CD14-positive monocyte (primary cell): ENCODE measurements around the gene WNT16. TPM values are rescaled to one million over a fixed set of nuclear protein-coding genes. Genes with fewer than 3 reads are reported as not detected.
"Not testable (repeated sequence)": the region's sequence is repeated elsewhere in the genome, so short reads cannot be mapped to it uniquely, and the experiment has no call there.

Experiments used
- DNase-seq, 3 donors: peaks; one replicate each; pipeline ENCODE4 v3.0.0-alpha.2; 2011 to 2022
- H2AFZ ChIP-seq: 2 replicates; pipeline ENCODE4 v1.6.0; 2012; ENCODE audit warnings: mild to moderate bottlenecking, low read depth, low read length, inconsistent platforms; ENCODE audit not compliant: insufficient read depth, poor library complexity, severe bottlenecking
- H3K27ac ChIP-seq, 2 donors: 1 replicate in 1 of 2; 2 replicates in 1 of 2; pipeline ENCODE4 v1.5.1; 2012 to 2013; ENCODE audit warnings: low read length in 2 of 2, control low read depth in 1 of 2, inconsistent platforms in 1 of 2, low read depth in 1 of 2, mild to moderate bottlenecking in 1 of 2
- H3K27me3 ChIP-seq, 2 donors: one replicate each; pipeline versions ENCODE4 v1.6.0 to v1.6.1; 2011 to 2013; ENCODE audit warnings: low read length in 2 of 2; ENCODE audit not compliant: control insufficient read depth in 2 of 2, insufficient read depth in 2 of 2
- H3K36me3 ChIP-seq, 2 donors: replicated peaks in 1 of 2; 1 replicate in 1 of 2; 2 replicates in 1 of 2; pipeline versions ENCODE4 v1.5.1 to v1.6.1; 2012 to 2013; ENCODE audit warnings: low read length in 2 of 2, control low read depth in 1 of 2, inconsistent platforms in 1 of 2, mild to moderate bottlenecking in 1 of 2; ENCODE audit not compliant: insufficient read depth in 2 of 2, control insufficient read depth in 1 of 2
- H3K4me1 ChIP-seq, 2 donors: 1 replicate in 1 of 2; 2 replicates in 1 of 2; pipeline versions ENCODE4 v1.5.1 to v1.6.1; 2012 to 2013; ENCODE audit warnings: low read length in 2 of 2, control low read depth in 1 of 2, inconsistent platforms in 1 of 2, mild to moderate bottlenecking in 1 of 2, moderate library complexity in 1 of 2; ENCODE audit not compliant: insufficient read depth in 2 of 2, control insufficient read depth in 1 of 2
- H3K4me2 ChIP-seq: replicated peaks from 2 replicates; pipeline ENCODE3; 2012; ENCODE audit warnings: low read length, moderate library complexity, mild to moderate bottlenecking; ENCODE audit not compliant: poor library complexity, severe bottlenecking; ENCODE audit errors: extremely low read depth
- H3K4me3 ChIP-seq, 3 experiments: fragments of 200-600 bp in 1 of 3; sonication (generic) in 1 of 3; replicated peaks in 1 of 3; 1 replicate in 2 of 3; 2 replicates in 1 of 3; pipeline ENCODE4 v1.5.1; 2011 to 2013; ENCODE audit warnings: low read length in 3 of 3, mild to moderate bottlenecking in 3 of 3, control low read depth in 2 of 3, low read depth in 2 of 3, inconsistent platforms in 1 of 3, moderate library complexity in 1 of 3
- H3K79me2 ChIP-seq: 2 replicates; pipeline ENCODE4 v1.6.0; 2012; ENCODE audit warnings: mild to moderate bottlenecking, control low read depth, inconsistent platforms, low read length, moderate library complexity; ENCODE audit not compliant: insufficient read depth
- H3K9ac ChIP-seq: 2 replicates; pipeline ENCODE4 v1.6.0; 2017; ENCODE audit warnings: low read length, mild to moderate bottlenecking; ENCODE audit not compliant: insufficient read depth, poor library complexity, severe bottlenecking
- H3K9me3 ChIP-seq, 2 donors: replicated peaks in 1 of 2; 1 replicate in 1 of 2; 2 replicates in 1 of 2; pipeline versions ENCODE4 v1.5.1 to v1.6.1; 2012 to 2013; ENCODE audit warnings: low read length in 2 of 2, control low read depth in 1 of 2; ENCODE audit not compliant: control insufficient read depth in 1 of 2, insufficient read depth in 1 of 2
- H4K20me1 ChIP-seq: 2 replicates; pipeline ENCODE4 v1.6.0; 2012; ENCODE audit warnings: mild to moderate bottlenecking, low read length, control low read depth, moderate library complexity; ENCODE audit not compliant: insufficient read depth
- H3K27ac Mint-ChIP-seq, 7 donors: one replicate each; pipeline ENCODE4 v1.8.0; 2020; ENCODE audit warnings: mild to moderate bottlenecking in 7 of 7, mixed read lengths in 7 of 7, moderate library complexity in 6 of 7, inconsistent platforms in 2 of 7
- H3K27me3 Mint-ChIP-seq, 3 donors: one replicate each; pipeline ENCODE4 v1.8.0; 2021 to 2022; ENCODE audit warnings: low read depth in 3 of 3, mild to moderate bottlenecking in 3 of 3, mixed read lengths in 3 of 3, moderate library complexity in 3 of 3, inconsistent platforms in 1 of 3
- H3K36me3 Mint-ChIP-seq, 2 donors: one replicate each; pipeline ENCODE4 v1.8.0; 2020; ENCODE audit warnings: mixed read lengths in 2 of 2, inconsistent platforms in 1 of 2, mild to moderate bottlenecking in 1 of 2
- H3K4me1 Mint-ChIP-seq: one replicate; pipeline ENCODE4 v1.8.0; 2020; ENCODE audit warnings: mild to moderate bottlenecking, mixed read lengths
- H3K4me3 Mint-ChIP-seq, 2 donors: one replicate each; pipeline ENCODE4 v1.8.0; 2020; ENCODE audit warnings: mild to moderate bottlenecking in 2 of 2, mixed read lengths in 2 of 2, moderate library complexity in 1 of 2
- H3K9me3 Mint-ChIP-seq, 7 donors: one replicate each; pipeline ENCODE4 v1.8.0; 2020 to 2022; ENCODE audit warnings: mixed read lengths in 7 of 7, mild to moderate bottlenecking in 6 of 7, moderate library complexity in 6 of 7, inconsistent platforms in 2 of 7
- CTCF ChIP-seq: fragments of 200-600 bp; IDR thresholded peaks from one replicate; pipeline ENCODE4 v1.8.0; 2022; ENCODE audit warnings: antibody characterized with exemption, mild to moderate bottlenecking
- WGBS: methylation state at CpG from one replicate; pipeline ENCODE4 v1.1.5; 2013; ENCODE audit warnings: missing lambda C conversion rate; ENCODE audit not compliant: insufficient coverage; 5-methylcytosine and 5-hydroxymethylcytosine counted together
- intact Hi-C, 2 donors: fragments of 100-400 bp; cut with micrococcal nuclease; formaldehyde crosslinking; loops; one replicate each; pipeline versions ENCODE4 v1.15.0 to v1.15.1; 2023
- polyA plus RNA-seq, 3 donors: library from polyadenylated mRNA; depleted of rRNA in 1 of 3; unstranded in 2 of 3; stranded (reverse) in 1 of 3; fragments of 300-500 nt in 2 of 3; fragments of >200 nt in 1 of 3; fragmentation: Illumina TruSeq in 2 of 3; gene quantifications; 1 replicate in 2 of 3; 2 replicates in 1 of 3; pipeline ENCODE4 v1.2.3, GENCODE V29; 2012 to 2021

WNT16 gene
- polyA plus RNA-seq, 3 donors: 0.05 TPM; not detected in 2

GRCh38 chr7:121313793-121314676, 14.8 kb upstream of the WNT16 start:
- Mint-ChIP-seq H3K4me3 (no peak overlapping the region), H3K4me1 (no peaks in the 10 kb centered on the region), H3K27me3 (peaks cover 3 to 7% (median 3%) of the 10 kb centered on the region in 3 donors), H3K36me3 (no peaks in the 10 kb centered on the region), H3K27ac (no peak overlapping the region), H3K9me3 (peaks cover 0 to 13% (median 3%) of the 10 kb centered on the region in 7 donors)
- TF ChIP-seq CTCF: no peak
- Histone ChIP-seq H3K27ac (no peak overlapping the region), H2AFZ (no peak overlapping the region), H3K9ac (no peak overlapping the region), H3K9me3 (no peaks in the 10 kb centered on the region), H3K4me3 (no peak overlapping the region), H3K36me3 (no peaks in the 10 kb centered on the region), H3K4me2 (no peak overlapping the region), H3K79me2 (no peaks in the 10 kb centered on the region), H4K20me1 (no peaks in the 10 kb centered on the region), H3K27me3 (no peaks in the 10 kb centered on the region), H3K4me1 (no peaks in the 10 kb centered on the region)
- intact Hi-C loops: no loop called here
- no peak for DNase-seq
- WGBS: 56% methylated on average over 4 of the region's 9 CpGs

- H3K27ac Mint-ChIP-seq, H2AFZ ChIP-seq, H3K9ac ChIP-seq, H4K20me1 ChIP-seq, H3K4me1 Mint-ChIP-seq, DNase-seq, H3K36me3 Mint-ChIP-seq, H3K9me3 ChIP-seq, H3K4me3 ChIP-seq, H3K27me3 ChIP-seq, H3K27ac ChIP-seq, H3K4me3 Mint-ChIP-seq, H3K36me3 ChIP-seq, H3K4me1 ChIP-seq, H3K79me2 ChIP-seq, H3K4me2 ChIP-seq, intact Hi-C loops, H3K27me3 Mint-ChIP-seq: not testable (repeated sequence)
- WGBS: 89% methylated on average over 1 of the region's 3 CpGs
- peaks cover 0 to 12% (median 3%) of the 10 kb centered on the region in 7 donors for H3K9me3 Mint-ChIP-seq
These were observed 13.6 kb upstream of the WNT16 start for GRCh38 chr7:121315170-121315569.
